Measurements from ENCODE around the gene AGPAT4. TPM values are rescaled to one million over a fixed set of nuclear protein-coding genes. Genes with fewer than 3 reads are reported as not detected.

The AGPAT4 gene
- total RNA-seq, 1 donor from 2014 or later = 23.7 TPM

DNA sequence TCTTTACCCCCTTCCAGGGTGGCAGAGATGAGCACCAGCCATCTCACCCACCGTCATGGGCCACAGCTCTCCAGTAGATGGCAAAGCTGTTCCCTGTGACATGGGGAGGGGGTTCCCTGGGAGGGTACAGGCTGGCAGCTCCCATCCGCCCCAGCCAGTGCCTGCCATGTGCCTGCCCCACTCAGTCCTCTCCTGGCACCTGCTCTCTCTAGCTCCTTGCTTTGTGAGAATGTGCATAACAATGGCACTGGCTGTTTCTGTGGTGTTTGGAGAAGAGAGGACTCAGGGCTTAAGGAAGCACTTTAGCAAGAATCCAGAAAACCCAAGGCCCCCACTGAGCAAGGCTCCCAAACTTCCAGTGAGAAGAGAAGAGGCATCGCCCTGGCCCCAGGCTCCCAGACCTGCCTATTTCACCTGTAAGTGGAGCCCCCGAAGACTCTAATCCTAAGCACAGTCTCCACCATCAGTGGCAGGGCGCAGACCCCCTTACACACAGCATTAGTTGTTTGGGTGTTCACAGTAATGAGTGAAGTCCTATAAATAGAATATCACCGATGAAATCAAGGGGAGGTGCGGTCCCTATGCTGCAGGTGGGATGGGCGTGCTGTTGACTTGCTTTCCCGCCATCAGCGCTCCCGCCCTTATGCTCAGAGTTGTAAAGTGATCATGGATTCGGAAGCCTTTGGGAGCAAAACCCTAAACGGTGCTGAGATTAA lies 110.2 kb downstream of the AGPAT4 start:
- Mint-ChIP-seq H3K9me3 (no peaks in the 10 kb centered on the region), H3K27me3 (ENCODE audit: low read depth) (no peaks in the 10 kb centered on the region), H3K36me3 (peaks cover 7% of the 10 kb centered on the region), H3K27ac (no peak overlapping the region), H3K4me3 (no peak overlapping the region), H3K4me1 (peaks cover 4% of the 10 kb centered on the region)
- TF ChIP-seq, protein P1, sequence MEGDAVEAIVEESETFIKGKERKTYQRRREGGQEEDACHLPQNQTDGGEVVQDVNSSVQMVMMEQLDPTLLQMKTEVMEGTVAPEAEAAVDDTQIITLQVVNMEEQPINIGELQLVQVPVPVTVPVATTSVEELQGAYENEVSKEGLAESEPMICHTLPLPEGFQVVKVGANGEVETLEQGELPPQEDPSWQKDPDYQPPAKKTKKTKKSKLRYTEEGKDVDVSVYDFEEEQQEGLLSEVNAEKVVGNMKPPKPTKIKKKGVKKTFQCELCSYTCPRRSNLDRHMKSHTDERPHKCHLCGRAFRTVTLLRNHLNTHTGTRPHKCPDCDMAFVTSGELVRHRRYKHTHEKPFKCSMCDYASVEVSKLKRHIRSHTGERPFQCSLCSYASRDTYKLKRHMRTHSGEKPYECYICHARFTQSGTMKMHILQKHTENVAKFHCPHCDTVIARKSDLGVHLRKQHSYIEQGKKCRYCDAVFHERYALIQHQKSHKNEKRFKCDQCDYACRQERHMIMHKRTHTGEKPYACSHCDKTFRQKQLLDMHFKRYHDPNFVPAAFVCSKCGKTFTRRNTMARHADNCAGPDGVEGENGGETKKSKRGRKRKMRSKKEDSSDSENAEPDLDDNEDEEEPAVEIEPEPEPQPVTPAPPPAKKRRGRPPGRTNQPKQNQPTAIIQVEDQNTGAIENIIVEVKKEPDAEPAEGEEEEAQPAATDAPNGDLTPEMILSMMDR (IDR thresholded peaks at IDR 0.05; ENCODE audit: unreplicated experiment) = no peak
- DNase-seq (ENCODE audit: low spot score in 2 of 2, unreplicated experiment in 2 of 2) = no peak

DNA sequence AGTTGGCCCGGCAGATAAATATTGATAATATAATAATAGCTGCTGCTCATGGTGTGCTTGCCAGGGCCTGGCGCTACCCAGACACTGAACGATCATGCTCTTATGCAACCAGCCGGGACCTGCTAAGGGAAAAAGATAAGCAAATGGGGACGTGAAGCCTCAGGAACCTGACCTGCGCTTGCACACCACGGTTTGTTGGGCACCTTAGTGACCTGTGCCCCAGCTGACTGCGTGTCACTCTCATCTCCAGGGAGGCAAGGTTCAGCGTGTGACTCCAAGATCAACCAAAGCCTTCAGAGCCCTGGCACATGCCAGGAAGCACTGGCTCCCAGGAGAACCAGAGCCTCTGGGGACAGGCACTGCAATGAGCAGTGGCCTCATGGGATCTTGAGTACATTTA lies 111.1 kb downstream of the AGPAT4 start:
- Mint-ChIP-seq H3K4me3 (no peak overlapping the region), H3K27ac (no peak overlapping the region), H3K9me3 (peaks cover 6% of the 10 kb centered on the region), H3K36me3 (peaks cover 13% of the 10 kb centered on the region), H3K4me1 (no peaks in the 10 kb centered on the region), H3K27me3 (ENCODE audit: low read depth) (no peaks in the 10 kb centered on the region)
- TF ChIP-seq, protein P1 (IDR thresholded peaks at IDR 0.05; ENCODE audit: unreplicated experiment) = no peak
- no peak for DNase-seq (ENCODE audit: low spot score in 2 of 2, unreplicated experiment in 2 of 2)

DNA sequence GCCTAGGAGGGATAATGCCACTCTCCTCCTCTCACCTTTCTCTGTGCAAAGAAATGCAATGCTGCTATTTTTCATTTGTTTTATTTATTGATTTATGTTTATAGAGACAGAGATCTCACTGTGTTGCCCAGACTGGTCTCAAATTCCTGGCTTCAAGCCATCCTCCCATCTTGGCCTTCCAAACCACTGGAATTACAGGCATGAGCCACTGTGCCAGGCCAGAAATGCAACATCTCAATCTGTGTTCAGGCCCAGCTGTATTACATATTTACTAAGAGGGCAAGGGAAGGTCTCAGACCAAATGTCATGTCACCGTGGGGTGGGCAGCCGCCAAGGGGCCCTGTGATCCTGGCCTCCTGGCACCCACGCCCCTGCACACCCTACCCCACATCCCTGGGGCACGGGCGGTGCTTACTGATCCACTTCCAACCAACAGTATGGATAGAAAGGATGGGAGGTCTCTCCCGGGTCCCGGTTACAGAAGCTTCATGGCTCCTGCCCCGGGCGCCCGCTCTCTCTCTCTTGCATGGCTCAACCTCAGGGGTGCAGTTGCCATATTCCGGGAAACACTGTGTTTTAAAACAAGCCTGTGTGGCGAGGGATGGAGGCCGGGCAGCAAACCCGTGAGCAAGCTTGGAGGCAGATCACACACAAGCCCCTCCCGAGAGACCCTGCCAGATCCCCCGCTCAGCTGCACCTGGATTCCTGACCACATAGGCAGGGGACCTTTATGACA lies 111.8 kb downstream of the AGPAT4 start:
- Mint-ChIP-seq H3K27me3 (ENCODE audit: low read depth) (no peaks in the 10 kb centered on the region), H3K4me3 (no peak overlapping the region), H3K4me1 (no peaks in the 10 kb centered on the region), H3K27ac (no peak overlapping the region), H3K36me3 (peaks cover 18% of the 10 kb centered on the region), H3K9me3 (peaks cover 9% of the 10 kb centered on the region)
- DNase-seq (ENCODE audit: low spot score in 2 of 2, unreplicated experiment in 2 of 2) = no peak
- TF ChIP-seq, protein P1 (IDR thresholded peaks at IDR 0.05; ENCODE audit: unreplicated experiment) = no peak

DNA sequence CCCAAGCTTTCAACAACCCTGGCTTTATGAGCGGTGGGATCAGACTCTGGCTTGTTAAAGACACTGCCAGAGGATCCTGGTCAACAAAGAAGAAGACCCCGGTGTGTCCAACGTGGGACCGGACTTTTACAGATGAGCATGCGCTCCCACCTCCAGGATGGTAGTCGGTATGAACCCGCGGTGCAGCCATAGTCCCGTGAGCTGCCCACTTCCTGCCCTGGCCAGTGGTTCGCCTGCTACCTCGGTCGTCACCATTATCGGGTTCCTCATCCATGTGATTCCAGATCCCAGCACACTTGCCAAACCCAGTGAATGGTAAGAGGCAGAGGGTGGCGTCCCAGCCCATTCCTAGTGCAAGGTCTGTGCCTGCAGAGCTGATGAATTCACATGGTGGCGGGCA lies 112.7 kb downstream of the AGPAT4 start:
- Mint-ChIP-seq H3K4me3 (no peak overlapping the region), H3K27me3 (ENCODE audit: low read depth) (no peaks in the 10 kb centered on the region), H3K36me3 (peaks cover 26% of the 10 kb centered on the region), H3K9me3 (peaks cover 19% of the 10 kb centered on the region), H3K4me1 (no peaks in the 10 kb centered on the region), H3K27ac (no peak overlapping the region)
- TF ChIP-seq, protein P1 (IDR thresholded peaks at IDR 0.05; ENCODE audit: unreplicated experiment) = no peak
- no peak for DNase-seq (ENCODE audit: low spot score in 2 of 2, unreplicated experiment in 2 of 2)

DNA sequence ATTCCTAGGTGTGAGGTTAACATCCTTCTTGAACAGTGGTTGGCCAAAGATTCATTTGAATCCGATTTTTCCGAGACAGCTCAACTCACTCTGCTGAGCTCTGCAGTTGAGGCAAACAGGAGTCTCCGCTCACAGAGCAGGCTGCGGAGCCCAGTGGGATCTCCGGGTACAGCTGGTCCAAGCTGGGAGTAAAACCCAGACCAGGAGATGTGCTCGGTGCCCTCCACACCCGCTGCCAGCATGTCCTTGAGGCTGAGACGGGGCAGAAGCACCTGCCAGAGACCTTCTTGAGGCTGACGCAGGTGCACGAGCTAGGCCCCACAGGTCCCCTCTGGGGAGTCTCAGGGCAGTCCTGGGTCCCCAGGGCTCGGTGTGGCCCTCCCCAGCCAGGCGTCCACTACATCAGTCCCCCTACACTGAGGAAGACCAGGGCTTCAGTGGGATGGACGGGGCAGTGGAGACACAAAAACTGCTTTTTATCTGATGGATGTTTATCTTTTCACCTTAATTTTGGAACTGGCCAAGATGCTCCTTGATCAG lies 119.0 kb downstream of the AGPAT4 start:
- Mint-ChIP-seq H3K4me3 (no peak overlapping the region), H3K27me3 (ENCODE audit: low read depth) (no peaks in the 10 kb centered on the region), H3K4me1 (no peaks in the 10 kb centered on the region), H3K36me3 (peaks cover 32% of the 10 kb centered on the region), H3K9me3 (peaks cover 20% of the 10 kb centered on the region), H3K27ac (no peak overlapping the region)
- TF ChIP-seq, protein P1 (IDR thresholded peaks at IDR 0.05; ENCODE audit: unreplicated experiment) = no peak
- no peak for DNase-seq (ENCODE audit: low spot score in 2 of 2, unreplicated experiment in 2 of 2)
